ENCODE data around the gene PDE3A. TPM values are rescaled to one million over a fixed set of nuclear protein-coding genes. Genes with fewer than 3 reads are reported as not detected.

Gene PDE3A
- total RNA-seq, 2 donors from 2014 or later = not detected

GRCh38 chr12:20731274-20731673 is 362.9 kb downstream of the PDE3A start:
- Mint-ChIP-seq H3K9me3 (no peaks in the 10 kb centered on the region), H3K36me3 (ENCODE audit: insufficient read depth in 2 of 2) (no peaks in the 10 kb centered on the region), H3K4me1 (ENCODE audit: low read depth) (no peaks in the 10 kb centered on the region), H3K27me3 (ENCODE audit: low read depth) (no peaks in the 10 kb centered on the region), H3K27ac (no peak overlapping the region), H3K4me3 (no peak overlapping the region)
- DNase-seq (no peak), ATAC-seq (replicated peaks in 1 of 2) (no peak)

All from activated T-cell treated with anti-CD3 and anti-CD28 coated beads, Interleukin-2, amount 50 U/mL, for 72 hours (primary cell).